ENCODE measurements around the gene RGL1.

DNA sequence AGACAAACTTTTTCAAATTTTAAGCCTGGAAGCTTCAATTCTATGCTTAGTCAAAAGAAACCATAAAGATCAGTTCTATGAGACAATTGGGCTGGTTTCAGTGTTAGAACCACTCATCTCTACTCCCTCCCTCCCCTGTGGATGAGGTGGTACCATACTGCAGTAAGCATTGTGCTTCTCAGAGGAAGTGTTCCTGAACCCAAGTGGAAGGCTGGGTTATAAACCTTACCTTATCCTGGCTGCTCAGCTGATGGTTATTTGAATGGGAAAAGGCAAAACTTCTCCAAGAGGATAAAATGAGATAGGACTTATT is 34.1 kb upstream of the RGL1 start:
- TF ChIP-seq, protein P1, sequence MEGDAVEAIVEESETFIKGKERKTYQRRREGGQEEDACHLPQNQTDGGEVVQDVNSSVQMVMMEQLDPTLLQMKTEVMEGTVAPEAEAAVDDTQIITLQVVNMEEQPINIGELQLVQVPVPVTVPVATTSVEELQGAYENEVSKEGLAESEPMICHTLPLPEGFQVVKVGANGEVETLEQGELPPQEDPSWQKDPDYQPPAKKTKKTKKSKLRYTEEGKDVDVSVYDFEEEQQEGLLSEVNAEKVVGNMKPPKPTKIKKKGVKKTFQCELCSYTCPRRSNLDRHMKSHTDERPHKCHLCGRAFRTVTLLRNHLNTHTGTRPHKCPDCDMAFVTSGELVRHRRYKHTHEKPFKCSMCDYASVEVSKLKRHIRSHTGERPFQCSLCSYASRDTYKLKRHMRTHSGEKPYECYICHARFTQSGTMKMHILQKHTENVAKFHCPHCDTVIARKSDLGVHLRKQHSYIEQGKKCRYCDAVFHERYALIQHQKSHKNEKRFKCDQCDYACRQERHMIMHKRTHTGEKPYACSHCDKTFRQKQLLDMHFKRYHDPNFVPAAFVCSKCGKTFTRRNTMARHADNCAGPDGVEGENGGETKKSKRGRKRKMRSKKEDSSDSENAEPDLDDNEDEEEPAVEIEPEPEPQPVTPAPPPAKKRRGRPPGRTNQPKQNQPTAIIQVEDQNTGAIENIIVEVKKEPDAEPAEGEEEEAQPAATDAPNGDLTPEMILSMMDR (IDR thresholded peaks at IDR 0.05; ENCODE audit: low read length), result no peak
- no peak for TF ChIP-seq EZH2 (optimal IDR thresholded peaks at IDR 0.05; ENCODE audit: low read depth, low read length)
- TF ChIP-seq EZH2phosphoT487 (IDR thresholded peaks at IDR 0.05; ENCODE audit: low read length), result no peak

Measured in MM.1S (cell line).